IgD-negative memory B cell (primary cell): ENCODE measurements around the gene PPP1R13L. TPM values are rescaled to one million over a fixed set of nuclear protein-coding genes. Genes with fewer than 3 reads are reported as not detected.
"Not testable (repeated sequence)": the region's sequence is repeated elsewhere in the genome, so short reads cannot be mapped to it uniquely, and the experiment has no call there.

Source experiments
- H3K27ac Mint-ChIP-seq, 3 donors: one replicate each; pipeline ENCODE4 v1.8.0; 2020 to 2022; ENCODE audit warnings: mild to moderate bottlenecking in 3 of 3, mixed read lengths in 3 of 3, moderate library complexity in 1 of 3
- H3K27me3 Mint-ChIP-seq: one replicate; pipeline ENCODE4 v1.8.0; 2021; ENCODE audit warnings: mixed read lengths
- H3K36me3 Mint-ChIP-seq: one replicate; pipeline ENCODE4 v1.8.0; 2020; ENCODE audit warnings: mild to moderate bottlenecking, mixed read lengths
- H3K4me1 Mint-ChIP-seq, 3 donors: one replicate each; pipeline ENCODE4 v1.8.0; 2020 to 2022; ENCODE audit warnings: mixed read lengths in 3 of 3, mild to moderate bottlenecking in 1 of 3
- H3K4me3 Mint-ChIP-seq, 4 donors: one replicate each; pipeline ENCODE4 v1.8.0; 2020 to 2022; ENCODE audit warnings: mild to moderate bottlenecking in 4 of 4, mixed read lengths in 4 of 4, moderate library complexity in 3 of 4
- H3K9me3 Mint-ChIP-seq, 3 donors: one replicate each; pipeline ENCODE4 v1.8.0; 2020 to 2021; ENCODE audit warnings: mixed read lengths in 3 of 3, mild to moderate bottlenecking in 1 of 3
- polyA plus RNA-seq: library from polyadenylated mRNA; unstranded; fragments of 300-500 nt; fragmentation: Illumina TruSeq; gene quantifications from one replicate; pipeline ENCODE4 v1.2.3, GENCODE V29; 2021

PPP1R13L gene
- polyA plus RNA-seq, 1 donor from 2014 or later: 1.6 TPM

DNA sequence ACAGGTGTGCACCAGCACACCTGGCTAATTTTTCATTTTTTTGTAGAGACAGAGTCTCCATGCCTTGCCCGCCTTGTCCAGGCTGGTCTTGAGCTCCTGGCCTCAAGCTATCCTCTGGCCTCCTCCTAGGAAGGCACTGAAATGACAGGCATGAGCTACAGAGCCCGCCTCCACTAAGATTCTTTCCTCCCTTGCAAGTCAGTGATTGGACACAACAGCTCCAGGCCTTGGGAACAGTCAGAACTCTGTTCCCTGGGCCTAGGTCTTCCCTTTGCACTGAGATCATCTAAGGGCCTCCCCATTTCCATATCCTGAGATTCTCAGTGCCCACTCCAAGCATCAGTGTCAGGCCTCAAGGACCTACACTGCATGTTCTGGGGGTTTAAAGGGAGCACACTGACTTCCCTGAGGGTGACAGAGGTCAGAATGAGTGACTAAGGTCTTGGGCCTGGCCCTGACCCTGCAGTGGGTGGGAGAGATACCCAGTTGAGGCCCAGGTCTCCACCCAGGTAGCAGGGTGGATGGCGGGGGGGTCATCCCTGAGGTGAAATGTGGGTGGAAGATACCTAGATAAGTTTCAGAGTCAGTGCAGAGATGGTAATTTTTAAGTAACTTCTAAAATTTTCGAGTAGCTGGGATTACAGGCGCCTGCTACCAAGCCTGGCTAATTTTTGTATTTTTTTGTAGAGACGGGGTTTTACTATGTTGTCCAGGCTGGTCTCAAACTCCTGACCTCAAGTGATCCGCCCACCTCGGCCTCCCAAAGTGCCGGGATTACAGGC, 36.2 kb upstream of the PPP1R13L start:
- Mint-ChIP-seq H3K27me3 (no peaks in the 10 kb centered on the region), H3K27ac (peak overlapping the region; percentile 72 to 94 (median 83)), H3K36me3 (peaks cover under 1% of the 10 kb centered on the region), H3K4me3 (peak overlapping the region; percentile 2 to 86 (median 72)), H3K9me3 (no peaks in the 10 kb centered on the region), H3K4me1 (peaks cover 20 to 30% (median 27%) of the 10 kb centered on the region in 3 donors)

DNA sequence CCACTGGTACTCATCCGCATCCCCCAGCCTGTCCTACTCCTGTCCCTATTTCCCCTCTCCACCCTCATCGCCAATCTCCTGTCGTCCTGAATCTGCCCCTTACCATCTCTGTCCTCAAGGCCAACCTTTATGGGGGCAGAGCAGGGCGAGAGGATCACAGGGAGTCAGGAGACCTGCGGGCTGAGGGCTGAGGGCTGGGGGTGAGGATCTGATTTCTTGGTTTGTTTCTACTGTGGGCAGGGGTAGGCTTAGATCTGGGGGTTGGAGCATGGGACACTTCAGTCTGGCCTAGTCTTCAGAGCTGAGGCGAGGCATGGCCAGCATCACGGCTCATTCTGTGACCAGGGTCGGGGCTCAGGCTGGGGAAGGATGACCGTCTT, 35.4 kb upstream of the PPP1R13L start:
- H3K4me3 Mint-ChIP-seq: peak overlapping the region; percentile 70 to 89 (median 80)
- peaks cover 19 to 27% (median 23%) of the 10 kb centered on the region in 3 donors for H3K4me1 Mint-ChIP-seq
- H3K27ac Mint-ChIP-seq: peak overlapping the region; percentile 72 to 94 (median 83)
- H3K9me3 Mint-ChIP-seq: no peaks in the 10 kb centered on the region
- no peaks in the 10 kb centered on the region for H3K27me3 Mint-ChIP-seq
- H3K36me3 Mint-ChIP-seq: no peaks in the 10 kb centered on the region

DNA sequence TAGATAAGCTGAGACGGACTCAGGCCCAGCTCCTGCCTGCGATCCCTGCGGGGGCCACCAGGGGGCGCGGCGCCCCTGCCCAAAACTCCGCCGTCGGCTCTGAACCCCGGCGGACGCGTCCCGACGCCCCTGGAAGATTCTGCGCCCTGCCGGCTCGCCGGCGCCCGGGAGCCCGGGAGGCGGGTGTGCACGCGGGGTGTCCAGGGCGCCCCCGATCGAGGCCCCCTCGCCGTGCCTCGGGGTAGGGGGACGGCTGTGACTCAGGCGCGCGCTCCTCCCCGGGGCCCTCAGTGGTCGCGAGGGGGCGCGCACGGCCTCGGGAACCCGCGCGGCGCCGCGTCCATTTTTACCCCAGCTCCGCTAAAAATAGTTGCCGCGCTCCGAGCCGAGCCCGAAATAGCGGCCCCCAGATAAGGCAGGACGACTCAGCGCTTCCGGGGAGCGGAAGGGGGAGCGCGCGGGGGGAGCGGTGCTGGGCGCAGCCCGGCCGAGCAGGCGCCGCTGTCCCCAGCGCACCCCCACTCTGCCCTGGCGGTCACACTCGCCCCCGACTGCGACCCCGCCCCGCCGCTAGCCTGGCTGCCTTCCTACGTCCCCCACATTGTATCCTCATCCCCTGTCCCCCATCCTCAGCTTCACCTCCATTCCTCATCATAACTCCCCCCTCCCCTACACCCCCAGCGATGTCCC, 34.8 kb upstream of the PPP1R13L start:
- Mint-ChIP-seq H3K36me3 (no peaks in the 10 kb centered on the region), H3K27ac (peak overlapping the region in 2 of 3 donors; percentile 72 to 94), H3K9me3 (no peaks in the 10 kb centered on the region), H3K4me1 (peaks cover 17 to 23% (median 19%) of the 10 kb centered on the region in 3 donors), H3K27me3 (no peaks in the 10 kb centered on the region), H3K4me3 (peak overlapping the region; percentile 70 to 89 (median 82))

DNA sequence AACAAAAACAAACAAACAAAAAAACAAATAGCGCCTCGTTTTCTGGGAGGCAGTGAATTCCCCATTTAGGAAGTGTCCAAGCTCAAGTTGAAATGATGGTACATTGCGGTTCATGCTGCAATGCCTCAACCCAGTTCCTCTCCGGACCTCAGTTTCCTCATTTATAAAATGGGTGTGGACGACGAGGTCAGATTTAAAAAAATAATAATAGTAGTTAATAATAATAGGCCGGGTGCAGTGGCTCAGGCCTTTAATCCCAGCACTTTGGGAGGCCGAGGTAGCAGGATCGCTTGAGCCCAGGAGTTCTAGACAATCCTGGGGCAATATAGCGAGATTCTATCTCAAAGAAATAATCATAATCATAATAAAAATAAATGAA, 34.3 kb upstream of the PPP1R13L start:
- Mint-ChIP-seq H3K27me3 (no peaks in the 10 kb centered on the region), H3K4me1 (peaks cover 12 to 18% (median 15%) of the 10 kb centered on the region in 3 donors), H3K27ac (peak overlapping the region in 1 of 3 donors; percentile 94), H3K36me3 (no peaks in the 10 kb centered on the region), H3K4me3 (peak overlapping the region in 3 of 4 donors; percentile 65 to 86 (median 78)), H3K9me3 (no peaks in the 10 kb centered on the region)

DNA sequence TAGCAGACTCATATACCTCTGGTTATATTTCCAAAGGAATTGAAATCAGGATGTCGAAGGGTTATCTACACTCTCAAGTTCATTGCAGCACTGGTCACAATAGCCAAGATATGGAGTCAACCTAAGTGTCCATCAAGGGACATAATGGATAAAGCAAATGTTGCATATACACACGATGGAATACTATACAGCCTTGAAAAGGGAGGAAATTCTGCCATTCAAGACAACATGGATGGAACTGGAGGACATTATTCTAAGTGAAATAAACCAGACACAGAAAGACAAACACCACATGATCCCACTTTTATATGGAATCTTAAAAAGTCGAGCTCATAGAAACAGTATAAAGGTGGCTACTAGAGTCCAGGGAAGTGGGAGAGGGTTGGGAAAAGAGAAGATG, 32.5 kb upstream of the PPP1R13L start:
- peaks cover 5 to 9% (median 8%) of the 10 kb centered on the region in 3 donors for H3K4me1 Mint-ChIP-seq
- no peak overlapping the region for H3K27ac Mint-ChIP-seq
- H3K4me3 Mint-ChIP-seq: peak overlapping the region in 2 of 4 donors; percentile 6 to 33
- no peaks in the 10 kb centered on the region for H3K27me3 Mint-ChIP-seq
- H3K9me3 Mint-ChIP-seq: no peaks in the 10 kb centered on the region
- H3K36me3 Mint-ChIP-seq: no peaks in the 10 kb centered on the region

DNA sequence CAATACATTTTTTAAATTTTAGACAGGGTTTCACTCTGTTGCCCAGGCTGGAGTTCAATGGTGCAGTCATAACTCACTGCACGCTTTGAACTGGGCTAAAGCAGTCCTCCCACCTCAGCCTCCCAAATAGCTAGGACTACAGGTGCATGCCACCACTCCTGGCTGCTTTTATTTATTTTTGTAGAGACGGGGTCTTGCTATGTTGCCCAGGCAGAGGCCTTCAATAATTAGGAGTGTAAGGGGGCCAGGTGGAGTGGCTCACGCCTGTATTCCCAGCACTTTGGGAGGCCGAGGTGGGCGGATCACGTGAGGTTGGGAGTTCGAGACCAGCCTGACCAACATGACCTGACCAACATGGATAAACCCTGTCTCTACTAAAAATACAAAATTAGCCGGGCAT, 27.7 kb upstream of the PPP1R13L start:
- H3K4me1 Mint-ChIP-seq, H3K4me3 Mint-ChIP-seq, H3K27ac Mint-ChIP-seq: not testable (repeated sequence)

DNA sequence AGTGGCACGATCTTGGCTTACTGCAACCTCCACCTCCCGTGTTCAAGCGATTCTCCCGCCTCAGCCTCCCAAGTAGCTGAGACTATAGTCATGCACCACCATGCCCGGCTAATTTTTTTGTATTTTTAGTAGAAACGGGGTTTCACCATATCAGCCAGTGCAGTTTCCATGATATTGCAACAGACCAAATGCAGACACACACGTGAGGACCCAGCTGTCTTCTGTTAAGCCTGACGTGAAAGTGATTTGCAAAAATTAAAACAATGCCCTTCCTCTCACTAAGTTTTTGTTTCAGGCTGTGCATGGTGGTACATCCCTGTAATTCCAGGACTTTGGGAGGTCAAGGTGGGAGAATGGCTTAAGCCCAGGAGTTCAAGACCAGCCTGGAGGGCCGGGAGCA, 26.1 kb upstream of the PPP1R13L start:
- not testable (repeated sequence) for H3K9me3 Mint-ChIP-seq, H3K36me3 Mint-ChIP-seq, H3K4me1 Mint-ChIP-seq, H3K27me3 Mint-ChIP-seq
- Mint-ChIP-seq H3K4me3 (peak overlapping the region in 1 of 4 donors; percentile 23), H3K27ac (peak overlapping the region in 1 of 3 donors; percentile 48)

More for the DNA sequence above, 27.7 kb upstream of the PPP1R13L start:
- H3K36me3 Mint-ChIP-seq, H3K9me3 Mint-ChIP-seq, H3K27me3 Mint-ChIP-seq: not testable (repeated sequence)

DNA sequence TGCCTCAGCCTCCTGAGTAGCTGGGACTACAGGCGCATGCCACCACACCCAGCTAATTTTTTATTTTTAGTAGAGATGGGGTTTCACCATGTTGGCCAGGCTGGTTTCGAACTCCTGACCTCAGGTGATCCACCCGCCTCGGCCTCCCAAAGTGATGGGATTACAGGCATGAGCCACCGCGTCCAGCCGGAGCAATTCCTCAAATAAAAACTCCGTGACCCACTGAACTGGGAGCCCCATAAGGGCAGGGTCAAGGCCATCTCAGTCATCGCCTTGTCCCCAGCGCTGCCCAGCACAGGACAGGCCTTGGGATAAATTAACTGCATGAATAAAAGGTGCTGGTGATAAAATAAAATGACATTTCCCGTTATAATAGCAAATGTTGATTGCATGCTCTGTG, 25.0 kb upstream of the PPP1R13L start:
- not testable (repeated sequence) for H3K4me1 Mint-ChIP-seq, H3K27me3 Mint-ChIP-seq, H3K36me3 Mint-ChIP-seq, H3K27ac Mint-ChIP-seq, H3K9me3 Mint-ChIP-seq
- H3K4me3 Mint-ChIP-seq: peak overlapping the region in 2 of 4 donors; percentile 23 to 28

DNA sequence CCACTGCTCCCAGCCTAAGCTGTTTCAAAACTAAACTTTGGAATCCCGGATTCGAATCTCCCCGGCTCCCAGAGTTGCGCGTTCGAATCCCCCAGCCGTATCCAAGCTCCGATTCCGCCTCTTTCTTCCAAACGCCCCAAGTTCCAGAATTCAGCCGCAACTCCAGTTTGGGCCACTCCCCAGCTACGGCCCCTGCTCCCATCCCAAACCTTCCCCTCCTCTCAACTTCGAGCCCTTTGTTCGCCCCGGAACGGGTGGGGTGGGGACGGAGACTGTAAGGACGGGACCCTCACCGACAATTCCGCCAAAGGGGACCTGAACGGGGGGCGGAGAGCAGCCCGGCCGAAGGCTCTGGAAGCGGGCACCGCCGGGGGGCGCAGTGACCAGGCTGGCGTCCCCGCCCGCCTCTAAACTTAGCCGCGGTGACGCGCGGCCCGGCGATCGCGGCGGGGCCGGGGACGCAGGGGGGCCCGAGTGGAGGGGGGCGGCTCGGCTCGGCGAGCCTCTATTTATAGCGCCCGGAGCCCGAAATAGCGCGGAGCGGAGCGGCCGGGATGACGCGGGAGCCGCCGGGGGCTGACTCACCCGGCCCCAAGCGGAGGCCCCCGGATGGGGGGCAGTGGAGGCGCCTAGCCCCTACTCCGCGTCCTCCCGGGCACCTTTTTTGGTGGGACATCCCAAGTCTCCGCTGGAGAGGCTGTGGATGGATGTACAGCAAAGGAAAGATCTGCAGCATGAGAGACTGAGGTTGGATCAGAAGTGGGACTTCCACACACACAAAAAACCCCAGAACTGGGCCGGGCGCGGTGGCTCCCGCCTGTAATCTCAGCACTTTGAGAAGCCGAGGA, 23.7 kb upstream of the PPP1R13L start:
- no peak overlapping the region for H3K27ac Mint-ChIP-seq
- H3K36me3 Mint-ChIP-seq: no peaks in the 10 kb centered on the region
- H3K4me1 Mint-ChIP-seq: peaks cover 11 to 19% (median 18%) of the 10 kb centered on the region in 3 donors
- peaks cover 8% of the 10 kb centered on the region for H3K27me3 Mint-ChIP-seq
- H3K4me3 Mint-ChIP-seq: peak overlapping the region; percentile 29 to 85 (median 74)
- H3K9me3 Mint-ChIP-seq: no peaks in the 10 kb centered on the region

DNA sequence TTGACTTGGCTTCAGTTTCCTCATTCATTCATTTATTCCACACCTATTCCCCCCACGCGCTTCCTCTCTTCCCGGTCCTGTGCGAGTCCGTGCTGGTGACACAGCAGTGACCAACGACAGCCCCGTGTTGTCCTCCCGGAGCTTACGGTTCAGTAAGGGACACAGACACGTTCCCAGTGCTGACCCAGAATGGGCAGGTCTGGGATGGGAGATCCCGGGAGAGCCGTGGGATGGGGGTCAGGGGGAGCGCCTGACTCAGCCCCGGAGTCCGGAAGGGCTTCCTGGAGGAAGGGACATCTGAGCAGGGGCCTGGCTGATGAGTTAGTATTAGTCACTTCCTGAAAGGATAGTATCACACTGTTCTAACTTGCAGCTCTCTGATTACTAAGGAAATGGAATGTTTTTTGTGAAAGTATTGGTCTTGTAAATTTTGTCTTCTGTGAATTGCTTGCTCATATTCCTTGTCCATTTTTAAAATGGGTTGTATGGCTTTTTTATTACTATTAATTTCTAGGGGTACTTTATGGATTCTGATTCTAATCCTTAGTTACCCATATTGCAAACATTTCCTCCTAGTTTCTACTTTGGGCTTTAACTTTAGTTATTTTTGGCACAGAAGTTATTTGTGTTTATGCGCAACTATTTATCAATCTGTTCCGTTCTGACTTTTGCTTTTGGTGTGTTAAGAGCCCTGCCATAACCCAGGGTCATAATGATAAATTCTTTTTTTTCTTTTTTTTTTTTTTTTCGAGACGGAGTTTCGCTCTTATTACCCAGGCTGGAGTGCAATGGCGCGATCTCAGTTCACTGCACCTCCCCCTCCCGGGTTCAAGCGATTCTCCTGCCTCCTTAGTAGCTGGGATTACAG, 19.6 kb upstream of the PPP1R13L start:
- Mint-ChIP-seq H3K4me1 (peaks cover 19 to 44% (median 42%) of the 10 kb centered on the region in 3 donors), H3K27ac (peak overlapping the region; percentile 31 to 96 (median 67)), H3K36me3 (peaks cover 7% of the 10 kb centered on the region), H3K9me3 (no peaks in the 10 kb centered on the region), H3K4me3 (peak overlapping the region; percentile 80 to 97 (median 94)), H3K27me3 (peaks cover 8% of the 10 kb centered on the region)

DNA sequence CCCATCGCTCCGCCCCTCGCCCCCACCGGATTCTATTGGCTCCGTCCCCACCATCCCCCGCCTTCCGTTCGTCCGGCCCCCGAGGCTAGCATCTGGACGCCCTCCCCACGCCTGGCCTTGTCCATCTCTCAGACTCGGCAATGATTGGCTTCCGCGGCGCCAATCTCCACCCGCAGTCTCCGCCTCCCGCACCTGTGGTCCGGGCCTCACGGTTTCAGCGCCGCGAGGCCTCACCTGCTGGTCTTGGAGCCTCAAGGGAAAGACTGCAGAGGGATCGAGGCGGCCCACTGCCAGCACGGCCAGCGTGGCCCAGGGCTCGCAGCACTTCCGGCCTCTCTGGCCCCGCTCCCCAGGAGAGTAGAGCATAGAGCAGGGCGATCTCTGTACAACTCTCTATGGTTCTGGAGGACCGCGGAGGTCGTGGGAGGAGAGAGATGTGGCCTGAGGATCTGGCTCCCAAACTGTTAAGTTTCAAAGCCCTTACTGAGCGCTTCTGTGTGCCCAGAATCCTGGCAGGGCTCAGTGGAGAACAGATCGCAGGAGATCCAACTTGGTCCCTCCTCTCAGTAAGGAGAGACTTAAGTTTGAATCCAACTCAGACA, 18.8 kb upstream of the PPP1R13L start, which contains the start of gene ERCC1:
Gene ERCC1 (minus strand): TSS at position 329 of the 602 bp plus-strand sequence. CDS start 543 bp downstream, outside the sequence.
- H3K4me3 Mint-ChIP-seq: peak within 1 kb of the TSS; percentile 80 to 97 (median 94)
- no peaks in the 10 kb centered on the region for H3K9me3 Mint-ChIP-seq
- H3K27me3 Mint-ChIP-seq: peaks cover 8% of the 10 kb centered on the region
- H3K27ac Mint-ChIP-seq: peak within 1 kb of the TSS; percentile 67 to 96 (median 88)
- H3K36me3 Mint-ChIP-seq: peaks cover 7% of the 10 kb centered on the region
- peaks cover 25 to 50% (median 49%) of the 10 kb centered on the region in 3 donors for H3K4me1 Mint-ChIP-seq

DNA sequence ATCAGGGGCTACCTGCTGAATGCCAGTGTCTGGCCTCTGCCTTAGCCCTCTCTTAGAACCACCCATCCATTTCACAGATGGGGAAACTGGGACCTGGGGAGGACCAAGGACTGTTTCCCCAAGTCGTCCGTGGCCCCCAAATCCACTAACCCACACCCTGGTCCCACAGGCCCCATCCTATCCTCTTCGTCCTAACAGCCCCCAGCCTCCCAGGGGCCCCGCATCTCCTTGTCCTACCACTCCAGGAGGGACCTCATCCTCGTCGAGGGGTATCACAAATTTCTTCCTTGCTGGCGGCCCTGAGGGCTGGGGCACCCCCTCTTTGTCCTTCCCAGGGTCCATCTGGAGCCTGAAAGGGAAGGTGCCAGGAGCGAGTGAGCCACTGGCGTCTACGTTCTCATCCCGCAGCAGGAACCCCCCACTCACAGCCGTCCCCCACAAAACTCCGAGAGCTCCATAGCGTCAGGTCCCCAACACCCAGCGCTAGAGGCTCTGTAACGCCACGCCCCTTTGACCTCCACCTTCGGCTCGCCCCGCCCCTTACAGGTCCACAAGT, 18.2 kb upstream of the PPP1R13L start:
- Mint-ChIP-seq H3K4me3 (peak overlapping the region; percentile 80 to 97 (median 94)), H3K27me3 (peaks cover 4% of the 10 kb centered on the region), H3K9me3 (no peaks in the 10 kb centered on the region), H3K36me3 (peaks cover 7% of the 10 kb centered on the region), H3K4me1 (peaks cover 28 to 50% (median 49%) of the 10 kb centered on the region in 3 donors), H3K27ac (peak overlapping the region; percentile 67 to 96 (median 88))

DNA sequence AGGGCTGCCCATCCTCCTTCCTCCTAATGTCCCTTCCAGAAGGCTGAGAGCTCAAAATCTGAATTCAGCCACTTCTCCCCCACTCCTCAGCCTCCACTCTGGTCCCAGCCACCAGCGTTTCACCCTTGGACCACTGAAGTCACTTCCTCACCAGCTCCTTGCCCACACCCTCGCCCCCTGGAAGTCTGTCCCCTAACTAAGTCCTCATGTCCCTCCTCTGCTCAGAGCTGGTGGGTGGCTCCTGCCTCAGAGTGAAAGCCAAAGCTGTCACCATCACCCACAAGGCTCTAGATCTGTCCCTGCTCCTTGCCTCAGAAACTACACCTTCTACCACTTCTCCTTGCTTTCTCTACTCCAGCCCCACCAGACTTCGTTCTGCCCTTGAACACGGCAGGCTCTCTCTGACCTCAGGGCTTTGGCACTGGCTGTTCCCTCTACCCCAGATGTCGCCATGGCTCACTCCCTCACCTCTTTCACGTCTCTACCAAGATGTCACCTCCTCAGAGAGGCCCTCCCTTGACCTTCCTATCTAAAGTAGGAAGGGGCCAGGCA, 17.2 kb upstream of the PPP1R13L start:
- H3K4me1 Mint-ChIP-seq: peaks cover 28 to 47% (median 45%) of the 10 kb centered on the region in 3 donors
- no peaks in the 10 kb centered on the region for H3K9me3 Mint-ChIP-seq

More for the DNA sequence above, 17.2 kb upstream of the PPP1R13L start:
- H3K36me3 Mint-ChIP-seq: peaks cover 7% of the 10 kb centered on the region
- H3K4me3 Mint-ChIP-seq: peak overlapping the region in 2 of 4 donors; percentile 0 to 22
- peak overlapping the region in 2 of 3 donors; percentile 63 to 71 for H3K27ac Mint-ChIP-seq
- peaks cover 2% of the 10 kb centered on the region for H3K27me3 Mint-ChIP-seq
